Mesendoderm (in vitro differentiated cells): ENCODE data around the gene MAP3K20.

ENCODE experiments used
- DNase-seq: peaks from one replicate; pipeline ENCODE4 v3.0.0; 2013
- H2AK5ac ChIP-seq: 2 replicates; pipeline ENCODE4 v1.6.1; 2013; ENCODE audit warnings: low read length, inconsistent platforms
- H2BK120ac ChIP-seq: 2 replicates; pipeline ENCODE4 v1.6.1; 2013; ENCODE audit warnings: low read depth, mild to moderate bottlenecking, low read length, moderate library complexity, mixed read lengths
- H2BK15ac ChIP-seq: replicated peaks from 2 replicates; pipeline ENCODE4 v1.6.1; 2013; ENCODE audit warnings: low read depth, mild to moderate bottlenecking, moderate library complexity
- H2BK5ac ChIP-seq: 2 replicates; pipeline ENCODE4 v1.6.1; 2013; ENCODE audit warnings: low read length, inconsistent platforms
- H3K18ac ChIP-seq: 2 replicates; pipeline ENCODE4 v1.6.1; 2013; ENCODE audit warnings: mild to moderate bottlenecking, low read length, mixed read lengths
- H3K23ac ChIP-seq: one replicate; pipeline ENCODE4 v1.6.1; 2013; ENCODE audit warnings: low read length
- H3K27ac ChIP-seq: 2 replicates; pipeline ENCODE4 v1.5.1; 2013; ENCODE audit warnings: low read depth, mild to moderate bottlenecking, inconsistent platforms, low read length, moderate library complexity
- H3K27me3 ChIP-seq: 2 replicates; pipeline ENCODE4 v1.6.1; 2013; ENCODE audit warnings: low read length, control low read depth, mild to moderate bottlenecking, inconsistent platforms; ENCODE audit not compliant: insufficient read depth, poor library complexity
- H3K36me3 ChIP-seq: 2 replicates; pipeline ENCODE4 v1.6.1; 2013; ENCODE audit warnings: low read length, inconsistent platforms; ENCODE audit not compliant: control insufficient read depth, insufficient read depth
- H3K4ac ChIP-seq: one replicate; pipeline ENCODE4 v1.6.1; 2013; ENCODE audit warnings: low read depth, mild to moderate bottlenecking, low read length, moderate library complexity
- H3K4me1 ChIP-seq: 2 replicates; pipeline ENCODE4 v1.6.1; 2013; ENCODE audit warnings: low read depth, low read length, inconsistent platforms; ENCODE audit not compliant: control insufficient read depth
- H3K4me2 ChIP-seq: 2 replicates; pipeline ENCODE4 v1.6.1; 2013; ENCODE audit warnings: low read length
- H3K4me3 ChIP-seq: 2 replicates; pipeline ENCODE4 v1.5.1; 2013; ENCODE audit warnings: mild to moderate bottlenecking, low read length
- H3K56ac ChIP-seq: one replicate; pipeline ENCODE4 v1.6.1; 2013; ENCODE audit warnings: low read length
- H3K79me1 ChIP-seq: 2 replicates; pipeline ENCODE4 v1.6.1; 2013; ENCODE audit warnings: low read length, inconsistent platforms
- H3K79me2 ChIP-seq: 2 replicates; pipeline ENCODE4 v1.6.1; 2013; ENCODE audit warnings: mild to moderate bottlenecking, low read length; ENCODE audit not compliant: control insufficient read depth, insufficient read depth
- H3K9ac ChIP-seq: 2 replicates; pipeline ENCODE4 v1.6.1; 2013; ENCODE audit warnings: low read length, inconsistent platforms
- H4K5ac ChIP-seq: one replicate; pipeline ENCODE4 v1.6.1; 2013; ENCODE audit warnings: low read length
- H4K8ac ChIP-seq: one replicate; pipeline ENCODE4 v1.6.1; 2013; ENCODE audit warnings: low read depth, mild to moderate bottlenecking, control low read depth, low read length, moderate library complexity
- WGBS: extraction: QIAGEN DNeasy Blood & Tissue Kit; methylation state at CpG from one replicate; pipeline ENCODE4 v1.1.7; 2013; ENCODE audit warnings: low lambda C conversion rate, missing lambda C conversion rate; ENCODE audit not compliant: insufficient coverage; ENCODE audit errors: extremely low coverage; 5-methylcytosine and 5-hydroxymethylcytosine counted together

MAP3K20 gene

GRCh38 chr2:173048522-173048896 is 27.1 kb upstream of the MAP3K20 start:
- H3K27me3 ChIP-seq = no peaks in the 10 kb centered on the region
- no peaks in the 10 kb centered on the region for H3K79me2 ChIP-seq
- no peak for DNase-seq
- no peak overlapping the region for H3K27ac ChIP-seq
- H3K36me3 ChIP-seq = no peaks in the 10 kb centered on the region
- no peak overlapping the region for H4K5ac ChIP-seq
- H3K23ac ChIP-seq = no peak overlapping the region
- no peak overlapping the region for H3K9ac ChIP-seq
- no peak overlapping the region for H3K4me3 ChIP-seq
- no peaks in the 10 kb centered on the region for H3K4me1 ChIP-seq
- no peak overlapping the region for H2AK5ac ChIP-seq
- no CpG with 5 or more reads among the region's 3 CpGs for WGBS
- no peak overlapping the region for H2BK120ac ChIP-seq
- H2BK15ac ChIP-seq = no peak overlapping the region
- H3K4ac ChIP-seq = no peak overlapping the region
- H3K18ac ChIP-seq = no peak overlapping the region
- H3K4me2 ChIP-seq = no peak overlapping the region
- H3K79me1 ChIP-seq = no peaks in the 10 kb centered on the region
- H2BK5ac ChIP-seq = no peak overlapping the region
- H3K56ac ChIP-seq = no peak overlapping the region
- H4K8ac ChIP-seq = no peak overlapping the region

- H3K79me1 ChIP-seq = no peaks in the 10 kb centered on the region
- H3K27me3 ChIP-seq = no peaks in the 10 kb centered on the region
- no CpG with 5 or more reads among the region's 4 CpGs for WGBS
- no peaks in the 10 kb centered on the region for H3K36me3 ChIP-seq
- H3K9ac ChIP-seq = no peak overlapping the region
- H3K79me2 ChIP-seq = no peaks in the 10 kb centered on the region
- no peak overlapping the region for H3K4ac ChIP-seq
- no peak overlapping the region for H4K5ac ChIP-seq
- H3K18ac ChIP-seq = no peak overlapping the region
- no peaks in the 10 kb centered on the region for H3K4me1 ChIP-seq
- H3K4me3 ChIP-seq = no peak overlapping the region
- no peak overlapping the region for H2BK15ac ChIP-seq
- no peak overlapping the region for H3K23ac ChIP-seq
- no peak overlapping the region for H2AK5ac ChIP-seq
- H3K56ac ChIP-seq = no peak overlapping the region
- no peak overlapping the region for H4K8ac ChIP-seq
- no peak overlapping the region for H2BK120ac ChIP-seq
- H3K4me2 ChIP-seq = no peak overlapping the region
- DNase-seq = no peak
- no peak overlapping the region for H2BK5ac ChIP-seq
- H3K27ac ChIP-seq = no peak overlapping the region
Measured at GRCh38 chr2:173048897-173049661, 26.6 kb upstream of the MAP3K20 start.

GRCh38 chr2:173049831-173050230 is 25.8 kb upstream of the MAP3K20 start:
- Histone ChIP-seq H2BK120ac (no peak overlapping the region), H3K79me2 (no peaks in the 10 kb centered on the region), H3K4me1 (no peaks in the 10 kb centered on the region), H3K56ac (no peak overlapping the region), H4K8ac (no peak overlapping the region), H2AK5ac (no peak overlapping the region), H3K27ac (no peak overlapping the region), H3K27me3 (no peaks in the 10 kb centered on the region), H3K18ac (no peak overlapping the region), H3K4me2 (no peak overlapping the region), H3K4me3 (no peak overlapping the region), H4K5ac (no peak overlapping the region), H3K79me1 (no peaks in the 10 kb centered on the region), H3K4ac (no peak overlapping the region), H2BK5ac (no peak overlapping the region), H3K36me3 (no peaks in the 10 kb centered on the region), H3K23ac (no peak overlapping the region), H2BK15ac (no peak overlapping the region), H3K9ac (no peak overlapping the region)
- no peak for DNase-seq
- no CpG with 5 or more reads among the region's 3 CpGs for WGBS

- no CpG with 5 or more reads among the region's 4 CpGs for WGBS
- H3K4me1 ChIP-seq = no peaks in the 10 kb centered on the region
- no peak overlapping the region for H3K4me3 ChIP-seq
- H3K56ac ChIP-seq = no peak overlapping the region
- H3K27ac ChIP-seq = no peak overlapping the region
- no peaks in the 10 kb centered on the region for H3K27me3 ChIP-seq
- H2BK5ac ChIP-seq = no peak overlapping the region
- no peak overlapping the region for H4K5ac ChIP-seq
- H2BK15ac ChIP-seq = no peak overlapping the region
- H3K18ac ChIP-seq = no peak overlapping the region
- H3K36me3 ChIP-seq = no peaks in the 10 kb centered on the region
- no peak for DNase-seq
- H3K4me2 ChIP-seq = no peak overlapping the region
- H2BK120ac ChIP-seq = no peak overlapping the region
- H2AK5ac ChIP-seq = no peak overlapping the region
- no peak overlapping the region for H3K9ac ChIP-seq
- no peaks in the 10 kb centered on the region for H3K79me1 ChIP-seq
- H3K79me2 ChIP-seq = no peaks in the 10 kb centered on the region
- no peak overlapping the region for H3K23ac ChIP-seq
- no peak overlapping the region for H4K8ac ChIP-seq
- H3K4ac ChIP-seq = no peak overlapping the region
Measured at GRCh38 chr2:173050684-173051083, 25.0 kb upstream of the MAP3K20 start.

- Histone ChIP-seq H3K9ac (no peak overlapping the region), H3K27ac (no peak overlapping the region)
Measured at GRCh38 chr2:173051463-173052215, 24.0 kb upstream of the MAP3K20 start.

More at GRCh38 chr2:173051463-173052215, 24.0 kb upstream of the MAP3K20 start:
- H2BK15ac ChIP-seq = peak overlapping the region; percentile 11
- H4K5ac ChIP-seq = no peak overlapping the region
- H3K79me2 ChIP-seq = no peaks in the 10 kb centered on the region
- H2BK5ac ChIP-seq = no peak overlapping the region
- H3K79me1 ChIP-seq = no peaks in the 10 kb centered on the region
- no peak overlapping the region for H3K4me3 ChIP-seq
- no peak overlapping the region for H3K56ac ChIP-seq
- WGBS = no CpG with 5 or more reads among the region's 7 CpGs
- DNase-seq = no peak
- H3K4ac ChIP-seq = no peak overlapping the region
- H3K18ac ChIP-seq = no peak overlapping the region
- no peak overlapping the region for H3K4me2 ChIP-seq
- no peak overlapping the region for H3K23ac ChIP-seq
- H3K27me3 ChIP-seq = no peaks in the 10 kb centered on the region
- H3K36me3 ChIP-seq = no peaks in the 10 kb centered on the region
- no peaks in the 10 kb centered on the region for H3K4me1 ChIP-seq
- no peak overlapping the region for H2AK5ac ChIP-seq
- H4K8ac ChIP-seq = no peak overlapping the region
- H2BK120ac ChIP-seq = no peak overlapping the region
